NCI-H2029 treated with DMSO at 0.1 percent for 48 hours (cell line): ENCODE results near the gene CD164L2.
"Not testable (repeated sequence)": the region's sequence is repeated elsewhere in the genome, so short reads cannot be mapped to it uniquely, and the experiment has no call there.

Source experiments
- DNase-seq: peaks from one replicate; lab custom pipeline; 2025; lab: John Stamatoyannopoulos, UW

The CD164L2 gene

DNA sequence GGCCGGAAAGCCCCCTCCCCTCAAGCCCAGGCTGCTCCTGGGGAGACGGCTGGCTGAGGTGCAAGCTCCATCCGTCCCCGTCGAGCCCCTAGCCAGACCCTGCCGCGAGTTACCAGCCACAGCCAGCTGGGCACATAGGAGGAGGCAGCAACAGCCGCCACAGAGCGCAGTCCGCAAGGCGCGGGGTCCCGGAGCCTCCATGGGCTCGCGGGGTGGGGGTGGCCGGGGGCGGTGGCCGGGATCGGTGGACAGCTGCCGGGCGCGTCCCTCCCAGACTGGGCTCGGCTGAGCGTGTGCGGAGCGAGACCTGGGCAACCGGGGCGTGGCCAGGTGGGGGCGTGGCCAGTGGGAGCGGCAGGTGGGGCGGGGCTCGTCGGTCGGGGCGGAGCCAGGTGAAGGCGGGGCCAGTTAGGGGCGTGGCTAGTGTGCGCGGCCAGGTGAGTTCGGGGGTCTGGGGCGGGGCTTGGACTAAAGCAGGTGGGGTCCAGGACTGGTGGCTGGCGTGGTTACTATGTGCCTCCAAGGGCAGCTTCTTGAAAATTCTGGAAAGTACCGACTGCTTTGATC, at the start of gene CD164L2:
Gene CD164L2 (minus strand): TSS at position 295 of the 567 bp plus-strand sequence. CDS start 94 bp downstream, at position 201.
- DNase-seq = peak; percentile 32

- not testable (repeated sequence) for DNase-seq
Observed at GRCh38 chr1:27432725-27433124, 49.6 kb upstream of the CD164L2 start.

- DNase-seq = no peak
Observed at GRCh38 chr1:27431601-27431940, 48.4 kb upstream of the CD164L2 start.

- DNase-seq = no peak
Observed at GRCh38 chr1:27430903-27431600, 47.9 kb upstream of the CD164L2 start.

GRCh38 chr1:27429029-27429425, 45.9 kb upstream of the CD164L2 start:
- DNase-seq = no peak

GRCh38 chr1:27428316-27429028, 45.3 kb upstream of the CD164L2 start:
- no peak for DNase-seq

- DNase-seq = no peak
Observed at GRCh38 chr1:27427816-27428315, 44.7 kb upstream of the CD164L2 start.

DNA sequence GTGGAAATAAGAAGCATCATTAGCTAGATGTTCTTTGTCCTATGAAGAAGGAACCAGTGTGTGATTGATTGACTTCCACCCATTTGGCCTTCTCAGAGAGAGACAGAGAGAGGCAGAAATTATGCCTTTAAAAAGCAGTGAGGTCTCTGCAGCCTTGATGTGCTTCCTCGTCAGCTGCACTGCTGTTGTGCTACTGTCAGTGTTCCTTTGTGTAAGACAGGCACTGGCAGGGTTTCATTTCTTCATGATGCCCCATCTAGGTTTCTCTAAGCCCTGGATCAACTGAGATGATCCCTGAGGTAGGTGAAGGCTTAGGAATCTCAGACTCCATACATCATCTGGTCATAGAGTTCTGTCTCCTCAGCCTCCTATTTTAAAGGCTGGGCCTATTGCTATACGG, 44.2 kb upstream of the CD164L2 start:
- no peak for DNase-seq

DNA sequence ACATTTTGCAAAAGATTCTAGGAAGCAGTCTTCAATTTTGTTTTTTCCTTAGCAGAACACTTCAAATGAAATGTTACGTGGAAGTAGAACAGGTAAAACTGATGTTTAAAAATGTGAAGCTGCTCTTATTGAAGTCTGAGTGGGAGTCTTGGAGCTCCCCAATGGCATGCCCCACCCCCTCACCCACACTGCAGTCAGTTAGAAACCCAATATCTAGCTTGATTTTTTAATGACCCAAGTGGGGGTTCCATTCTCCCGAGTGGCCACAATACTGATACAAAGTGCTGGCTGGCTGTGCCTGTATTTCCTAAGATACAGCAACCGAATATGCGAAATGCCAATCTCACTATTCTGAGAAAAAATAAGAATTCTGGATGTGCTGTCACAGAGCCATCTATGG, 40.6 kb upstream of the CD164L2 start:
- DNase-seq = no peak

- DNase-seq = no peak
Observed at GRCh38 chr1:27418326-27419185, 35.4 kb upstream of the CD164L2 start.

- no peak for DNase-seq
Observed at GRCh38 chr1:27417713-27418112, 34.6 kb upstream of the CD164L2 start.

DNA sequence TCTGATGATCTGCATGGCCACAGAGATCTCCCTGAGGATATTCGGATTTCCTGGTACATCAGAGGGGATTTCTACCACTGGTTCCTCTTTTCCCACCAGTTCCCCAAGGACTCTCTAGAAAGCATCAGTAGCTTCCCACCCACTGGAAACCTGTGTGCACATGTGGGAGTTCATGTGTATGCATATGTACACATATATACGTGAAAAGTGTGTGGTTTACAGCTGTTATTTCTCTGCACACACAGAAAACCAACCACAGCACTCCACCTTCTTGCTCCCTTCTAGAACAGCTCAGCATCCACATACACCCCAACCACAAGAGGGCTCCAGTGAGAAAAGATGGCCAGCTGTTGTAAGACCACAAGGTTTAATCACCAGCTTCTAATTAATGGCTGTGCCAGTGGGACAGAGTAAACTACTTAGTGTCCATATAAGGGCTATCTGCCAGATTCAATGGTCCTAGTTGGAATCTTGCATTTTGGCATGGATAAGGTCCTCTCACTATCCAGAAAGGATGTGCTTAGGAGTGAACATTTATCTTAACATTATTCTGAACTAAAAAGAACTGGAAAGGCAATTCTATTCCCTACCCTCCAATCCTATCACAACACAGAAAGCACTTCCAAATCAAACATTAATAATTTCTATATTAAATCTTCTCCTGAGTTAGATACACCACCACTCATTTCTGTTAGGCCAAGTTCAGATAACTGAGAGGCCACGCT, 33.4 kb upstream of the CD164L2 start:
- DNase-seq = peak; percentile 57

DNA sequence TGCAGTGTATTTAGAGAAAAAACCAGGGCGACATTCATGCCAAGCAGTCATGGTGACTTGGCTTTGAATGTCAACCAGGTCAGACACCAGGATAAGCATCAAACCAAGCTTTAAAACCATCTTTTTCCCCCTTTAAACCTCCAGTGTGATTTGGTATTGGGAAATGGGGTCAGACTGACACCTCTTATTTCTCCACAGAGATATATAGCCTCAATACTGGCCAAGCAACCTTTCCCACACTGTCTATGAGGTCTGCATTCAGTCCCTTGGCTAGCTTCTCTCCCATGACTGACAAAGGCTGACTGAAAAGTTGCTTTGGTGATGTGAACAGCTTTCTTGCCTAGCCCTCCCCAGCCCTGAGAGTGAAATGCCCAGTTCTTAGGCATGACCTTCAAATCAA, 31.0 kb upstream of the CD164L2 start:
- DNase-seq = no peak

- no peak for DNase-seq
Observed at GRCh38 chr1:27413004-27413403, 29.9 kb upstream of the CD164L2 start.

DNA sequence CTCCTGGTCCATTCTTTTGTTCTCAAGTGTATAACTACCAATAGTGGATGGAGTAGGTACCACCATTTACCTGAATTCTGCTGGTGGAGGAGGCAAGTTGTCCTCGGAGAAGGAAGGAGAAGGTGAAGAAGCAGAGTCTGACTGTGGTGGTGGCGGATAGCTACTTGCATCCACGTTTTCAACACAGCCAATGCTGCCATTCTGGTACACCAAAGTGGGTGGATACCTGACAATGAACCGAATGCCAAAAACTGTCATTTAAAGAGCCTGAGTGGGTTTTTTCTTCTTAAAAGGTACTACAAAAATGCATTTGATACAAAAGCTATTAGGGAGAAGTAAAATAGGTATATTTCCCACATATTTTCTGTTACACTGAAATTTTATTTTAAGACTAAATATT, 29.4 kb upstream of the CD164L2 start:
- DNase-seq = no peak

DNA sequence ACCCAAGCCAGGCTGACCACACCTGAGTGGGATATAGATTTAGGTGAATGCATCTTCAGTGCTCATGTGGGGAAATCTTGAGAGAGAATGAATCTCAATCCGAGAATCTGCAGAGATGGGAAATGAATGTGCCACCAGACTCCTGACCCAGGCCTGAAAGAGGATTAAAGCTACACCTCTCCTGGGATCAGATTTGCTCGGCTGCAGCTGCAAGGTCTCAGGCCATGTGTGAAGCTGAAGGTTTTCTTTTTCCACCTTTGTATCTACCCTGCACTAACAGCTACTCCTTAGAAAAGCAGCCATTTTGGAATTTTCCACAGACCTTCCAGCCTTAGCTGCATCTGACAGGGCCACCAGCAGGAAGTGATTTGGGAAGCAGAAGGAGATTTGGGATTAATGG, 27.6 kb upstream of the CD164L2 start:
- DNase-seq = no peak

- no peak for DNase-seq
Observed at GRCh38 chr1:27409669-27410068, 26.5 kb upstream of the CD164L2 start.

DNA sequence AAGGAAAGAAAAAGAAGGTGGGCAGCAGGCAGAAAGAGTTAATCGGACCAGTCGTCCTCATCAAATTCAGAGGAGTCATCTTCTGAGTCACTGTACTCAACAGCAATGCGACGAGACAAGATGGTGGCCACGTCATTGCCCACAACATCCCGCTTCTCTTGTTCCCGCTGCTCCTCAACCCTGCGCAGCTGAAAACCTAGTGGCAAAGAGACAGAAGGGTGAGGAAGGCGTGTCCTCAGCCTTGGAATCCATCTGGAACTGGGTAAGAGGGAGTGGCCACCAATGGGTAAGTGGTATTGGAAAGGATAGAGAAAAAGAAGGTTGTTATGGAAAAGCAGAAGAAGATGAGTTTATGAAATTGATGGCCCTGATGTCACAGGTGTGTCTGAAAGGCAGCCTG, 25.0 kb upstream of the CD164L2 start:
- no peak for DNase-seq

GRCh38 chr1:27406791-27407190, 23.7 kb upstream of the CD164L2 start:
- DNase-seq = not testable (repeated sequence)

- no peak for DNase-seq
Observed at GRCh38 chr1:27406362-27406680, 23.2 kb upstream of the CD164L2 start.

GRCh38 chr1:27405598-27406361, 22.6 kb upstream of the CD164L2 start:
- not testable (repeated sequence) for DNase-seq
